T-cell (primary cell): Measurements from ENCODE around the gene SLC48A1. TPM values are rescaled to one million over a fixed set of nuclear protein-coding genes. Genes with fewer than 3 reads are reported as not detected.

Experiments
- ATAC-seq, 4 experiments: fragments of 200-7000 bp in 3 of 4; fragments of 150-1000 bp in 1 of 4; cut with Tn5 transposase; replicated peaks in 1 of 4; 1 replicate in 3 of 4; 2 replicates in 1 of 4; pipeline ENCODE4 v1.10.0; 2021; ENCODE audit warnings: moderate library complexity in 3 of 4, mild to moderate bottlenecking in 2 of 4, moderate number of reproducible peaks in 1 of 4
- CTCF ChIA-PET, 2 donors: fragments of 300-600 bp; sonication (Branson Sonifier 250); formaldehyde crosslinking; loops; one replicate each; lab custom pipeline; 2022; ENCODE audit warnings: antibody characterized with exemption in 2 of 2; lab: Charles Lee
- POLR2A ChIA-PET, 2 donors: fragments of 300-600 bp; sonication (Branson Sonifier 250); formaldehyde crosslinking; loops; one replicate each; lab custom pipeline; 2022; ENCODE audit warnings: antibody characterized with exemption in 2 of 2; lab: Charles Lee
- DNase-seq, 35 experiments: peaks; one replicate each; pipeline versions ENCODE4 v3.0.0 to v3.0.0-alpha.2; 2013 to 2023
- H3K27ac ChIP-seq: one replicate; pipeline ENCODE4 v1.5.1; 2013; ENCODE audit warnings: low read length
- H3K27me3 ChIP-seq, 2 experiments: replicated peaks in 1 of 2; 1 replicate in 1 of 2; 2 replicates in 1 of 2; pipeline versions ENCODE4 v1.6.1 to v1.7.0; 2013; ENCODE audit warnings: low read length in 1 of 2, mixed read lengths in 1 of 2; ENCODE audit not compliant: control insufficient read depth in 2 of 2, insufficient read depth in 2 of 2; ENCODE audit errors: extremely low read depth in 1 of 2
- H3K36me3 ChIP-seq, 2 donors: 1 replicate in 1 of 2; 2 replicates in 1 of 2; pipeline versions ENCODE4 v1.6.1 to v1.7.0; 2013; ENCODE audit warnings: low read length in 1 of 2; ENCODE audit not compliant: control insufficient read depth in 2 of 2, insufficient read depth in 1 of 2; ENCODE audit errors: extremely low read depth in 1 of 2
- H3K4me1 ChIP-seq, 2 experiments: 1 replicate in 1 of 2; 2 replicates in 1 of 2; pipeline versions ENCODE4 v1.6.1 to v1.7.0; 2013; ENCODE audit warnings: low read length in 2 of 2, mixed read lengths in 1 of 2; ENCODE audit not compliant: insufficient read depth in 2 of 2, control insufficient read depth in 1 of 2; ENCODE audit errors: extremely low read depth in 1 of 2
- H3K4me3 ChIP-seq, 2 donors: 1 replicate in 1 of 2; 2 replicates in 1 of 2; pipeline versions ENCODE4 v1.5.1 to v1.7.0; 2013; ENCODE audit warnings: mild to moderate bottlenecking in 2 of 2, low read length in 1 of 2, moderate library complexity in 1 of 2; ENCODE audit not compliant: control insufficient read depth in 1 of 2; ENCODE audit errors: extremely low read depth in 1 of 2
- H3K9me3 ChIP-seq: 2 replicates; pipeline ENCODE4 v1.7.0; 2013
- H3K27ac Mint-ChIP-seq, 2 donors: one replicate each; pipeline ENCODE4 v1.8.0; 2020 to 2021; ENCODE audit warnings: mild to moderate bottlenecking in 2 of 2, mixed read lengths in 2 of 2
- H3K27me3 Mint-ChIP-seq, 2 donors: one replicate each; pipeline ENCODE4 v1.8.0; 2021 to 2022; ENCODE audit warnings: mixed read lengths in 2 of 2
- H3K36me3 Mint-ChIP-seq: one replicate; pipeline ENCODE4 v1.8.0; 2021; ENCODE audit warnings: mixed read lengths
- H3K4me1 Mint-ChIP-seq, 3 donors: one replicate each; pipeline ENCODE4 v1.8.0; 2020 to 2022; ENCODE audit warnings: mixed read lengths in 3 of 3, mild to moderate bottlenecking in 1 of 3
- H3K4me3 Mint-ChIP-seq, 3 donors: one replicate each; pipeline ENCODE4 v1.8.0; 2020 to 2022; ENCODE audit warnings: mild to moderate bottlenecking in 3 of 3, mixed read lengths in 3 of 3, moderate library complexity in 3 of 3
- H3K9me3 Mint-ChIP-seq, 3 donors: one replicate each; pipeline ENCODE4 v1.8.0; 2020 to 2022; ENCODE audit warnings: mixed read lengths in 3 of 3
- WGBS: methylation state at CpG from one replicate; pipeline ENCODE4 v1.1.5; 2013; ENCODE audit warnings: missing lambda C conversion rate; ENCODE audit not compliant: insufficient coverage; 5-methylcytosine and 5-hydroxymethylcytosine counted together
- total RNA-seq, 35 experiments: library from RNA in 6 of 35; stranded (reverse) in 6 of 35; fragments of 120-200 nt in 1 of 35; gene quantifications; one replicate each; pipeline versions ENCODE4 v1.2.1 to v1.2.4 and lab custom pipeline; 2013 to 2026

The SLC48A1 gene
- total RNA-seq, 5 donors from 2014 or later (not counting 1 experiment from before 2014, with no cell fraction given): 5.8 to 13.7 (median 10.2) TPM

- 21% methylated on average over 4 of the region's 10 CpGs for WGBS
- ATAC-seq (no peak), DNase-seq (no peak)
- Mint-ChIP-seq H3K27ac (no peak overlapping the region), H3K9me3 (no peaks in the 10 kb centered on the region), H3K4me1 (peaks cover 24 to 35% (median 24%) of the 10 kb centered on the region in 3 donors), H3K4me3 (peak overlapping the region; percentile 39 to 77 (median 59)), H3K36me3 (no peaks in the 10 kb centered on the region), H3K27me3 (no peaks in the 10 kb centered on the region)
- ChIA-PET CTCF (interaction anchor here (0.6 to 5.1 kb wide), 8 partner anchors 9 to 332 kb away, joined by 3 to 34 read pairs (median 6); no protein-coding TSS in a partner anchor), POLR2A (interaction anchor here (0.7 kb wide), 3 partner anchors 25 to 401 kb away, joined by 3 to 6 read pairs (median 5); no protein-coding TSS in a partner anchor)
- Histone ChIP-seq H3K27ac (no peak overlapping the region), H3K36me3 (no peaks in the 10 kb centered on the region), H3K27me3 (peaks cover 0 to 12% of the 10 kb centered on the region in 2 experiments), H3K4me1 (peaks cover 0 to 39% of the 10 kb centered on the region in 2 experiments), H3K9me3 (no peaks in the 10 kb centered on the region), H3K4me3 (peak overlapping the region; percentile 58 to 68)
Observed at GRCh38 chr12:47758584-47758833, 14.5 kb upstream of the SLC48A1 start.

GRCh38 chr12:47758834-47759690 lies 14.0 kb upstream of the SLC48A1 start, which contains the start of gene RAPGEF3:
Gene RAPGEF3 (minus strand): TSS chr12:47758880. CDS start chr12:47758556, 324 bp downstream.
- peaks cover 0 to 38% of the 10 kb centered on the region in 2 experiments for H3K4me1 ChIP-seq
- DNase-seq: peak in 34 of 35 experiments; percentile 20 to 75 (median 48)
- Mint-ChIP-seq H3K9me3 (no peaks in the 10 kb centered on the region), H3K27ac (peak within 1 kb of the TSS in 1 of 2 donors; percentile 34), H3K27me3 (no peaks in the 10 kb centered on the region), H3K36me3 (no peaks in the 10 kb centered on the region), H3K4me1 (peaks cover 24 to 33% (median 24%) of the 10 kb centered on the region in 3 donors), H3K4me3 (peak within 1 kb of the TSS; percentile 71 to 77 (median 73))
- no peak within 1 kb of the TSS for H3K27ac ChIP-seq
- ATAC-seq: peak; percentile 86 to 91 (median 87)
- no peaks in the 10 kb centered on the region for H3K36me3 ChIP-seq
- peaks cover 0 to 16% of the 10 kb centered on the region in 2 experiments for H3K27me3 ChIP-seq
- no peaks in the 10 kb centered on the region for H3K9me3 ChIP-seq
- POLR2A ChIA-PET: interaction anchor here in 1 of 2 donors (0.5 to 0.7 kb wide), 3 partner anchors 8 to 46 kb away, joined by 3 to 6 read pairs (median 5); no protein-coding TSS in a partner anchor
- 1% methylated on average over 31 of the region's 57 CpGs for WGBS
- CTCF ChIA-PET: interaction anchor here (0.5 to 5.1 kb wide), 8 partner anchors 9 to 85 kb away, joined by 3 to 34 read pairs (median 6); no protein-coding TSS in a partner anchor
- H3K4me3 ChIP-seq: peak within 1 kb of the TSS; percentile 58 to 68

GRCh38 chr12:47762850-47763465 lies 10.1 kb upstream of the SLC48A1 start:
- DNase-seq (no peak), ATAC-seq (no peak)
- no peaks in the 10 kb centered on the region for H3K36me3 Mint-ChIP-seq
- no peak overlapping the region for H3K4me3 ChIP-seq
- H3K4me1 Mint-ChIP-seq: peaks cover 11 to 25% (median 22%) of the 10 kb centered on the region in 3 donors
- H3K9me3 ChIP-seq: no peaks in the 10 kb centered on the region
- H3K27me3 Mint-ChIP-seq: no peaks in the 10 kb centered on the region
- no peaks in the 10 kb centered on the region for H3K9me3 Mint-ChIP-seq
- ChIA-PET CTCF (interaction anchor here (0.6 to 2.0 kb wide), 4 partner anchors 19 to 955 kb away, joined by 3 to 13 read pairs (median 6); no protein-coding TSS in a partner anchor), POLR2A (no interaction called here)
- peaks cover 0 to 22% of the 10 kb centered on the region in 2 experiments for H3K27me3 ChIP-seq
- no peak overlapping the region for H3K4me3 Mint-ChIP-seq
- 88% methylated on average over 1 of the region's 3 CpGs for WGBS
- no peak overlapping the region for H3K27ac ChIP-seq
- H3K36me3 ChIP-seq: no peaks in the 10 kb centered on the region
- no peak overlapping the region for H3K27ac Mint-ChIP-seq
- peaks cover 0 to 34% of the 10 kb centered on the region in 2 experiments for H3K4me1 ChIP-seq

GRCh38 chr12:47763481-47764346 lies 9.3 kb upstream of the SLC48A1 start:
- H3K27ac Mint-ChIP-seq: no peak overlapping the region
- no peaks in the 10 kb centered on the region for H3K36me3 Mint-ChIP-seq
- H3K4me1 ChIP-seq: peaks cover 0 to 27% of the 10 kb centered on the region in 2 experiments
- ChIA-PET CTCF (interaction anchor here (0.6 to 2.0 kb wide), 5 partner anchors 8 to 954 kb away, joined by 3 to 13 read pairs (median 5); no protein-coding TSS in a partner anchor), POLR2A (no interaction called here)
- no peak overlapping the region for H3K4me3 Mint-ChIP-seq
- no peaks in the 10 kb centered on the region for H3K36me3 ChIP-seq
- no peak overlapping the region for H3K4me3 ChIP-seq
- H3K9me3 ChIP-seq: no peaks in the 10 kb centered on the region
- no peaks in the 10 kb centered on the region for H3K27me3 Mint-ChIP-seq
- no peaks in the 10 kb centered on the region for H3K9me3 Mint-ChIP-seq
- H3K27ac ChIP-seq: no peak overlapping the region
- DNase-seq (no peak), ATAC-seq (no peak)
- 93% methylated on average over 6 of the region's 8 CpGs for WGBS
- peaks cover 0 to 22% of the 10 kb centered on the region in 2 experiments for H3K27me3 ChIP-seq
- H3K4me1 Mint-ChIP-seq: peaks cover 7 to 21% (median 18%) of the 10 kb centered on the region in 3 donors

GRCh38 chr12:47766502-47767215 lies 6.4 kb upstream of the SLC48A1 start:
- H3K27ac Mint-ChIP-seq: no peak overlapping the region
- H3K9me3 ChIP-seq: no peaks in the 10 kb centered on the region
- H3K9me3 Mint-ChIP-seq: no peaks in the 10 kb centered on the region
- no peaks in the 10 kb centered on the region for H3K27me3 Mint-ChIP-seq
- H3K4me3 Mint-ChIP-seq: no peak overlapping the region
- DNase-seq (peak in 2 of 35 experiments; percentile 14 to 18), ATAC-seq (peak; percentile 32 to 71 (median 58))
- WGBS: no CpG with 5 or more reads among the region's 5 CpGs
- H3K4me1 ChIP-seq: peaks cover 0 to 15% of the 10 kb centered on the region in 2 experiments
- peaks cover 0 to 19% (median 11%) of the 10 kb centered on the region in 3 donors for H3K4me1 Mint-ChIP-seq
- ChIA-PET CTCF (interaction anchor here (0.6 to 6.3 kb wide), 34 partner anchors 9 to 734 kb away, joined by 3 to 95 read pairs (median 4); partner anchors contain the start of gene RAPGEF3 (in 1 of the 2)), POLR2A (interaction anchor here (0.5 to 1.0 kb wide), 7 partner anchors 8 to 968 kb away, joined by 3 to 8 read pairs (median 3); partner anchors contain the start of gene RAPGEF3 (in 1 of the 2))
- H3K36me3 ChIP-seq: no peaks in the 10 kb centered on the region
- H3K4me3 ChIP-seq: no peak overlapping the region
- H3K27me3 ChIP-seq: peaks cover 0 to 13% of the 10 kb centered on the region in 2 experiments
- no peaks in the 10 kb centered on the region for H3K36me3 Mint-ChIP-seq
- no peak overlapping the region for H3K27ac ChIP-seq
